Cardiac fibroblast (primary cell): ENCODE data around the gene BLACAT1.

Experiments used
- DNase-seq, 2 donors: peaks; one replicate each; pipeline versions ENCODE4 v3.0.0 to v3.0.0-alpha.2; 2010; ENCODE audit warnings: low read depth in 2 of 2
- H3K4me3 ChIP-seq, 2 donors: replicated peaks in 1 of 2; 1 replicate in 1 of 2; 2 replicates in 1 of 2; pipeline ENCODE4 v1.5.1; 2011; ENCODE audit warnings: low read depth in 2 of 2, low read length in 2 of 2, mild to moderate bottlenecking in 2 of 2, moderate library complexity in 1 of 2
- CTCF ChIP-seq: IDR thresholded peaks from one replicate; pipeline ENCODE4 v1.5.1; 2011; ENCODE audit warnings: low read depth, mild to moderate bottlenecking, low read length, inconsistent platforms

The BLACAT1 gene

GRCh38 chr1:205493241-205494085, 37.6 kb upstream of the BLACAT1 start:
- DNase-seq: peak; percentile 69 to 92
- no peak for TF ChIP-seq CTCF

DNA sequence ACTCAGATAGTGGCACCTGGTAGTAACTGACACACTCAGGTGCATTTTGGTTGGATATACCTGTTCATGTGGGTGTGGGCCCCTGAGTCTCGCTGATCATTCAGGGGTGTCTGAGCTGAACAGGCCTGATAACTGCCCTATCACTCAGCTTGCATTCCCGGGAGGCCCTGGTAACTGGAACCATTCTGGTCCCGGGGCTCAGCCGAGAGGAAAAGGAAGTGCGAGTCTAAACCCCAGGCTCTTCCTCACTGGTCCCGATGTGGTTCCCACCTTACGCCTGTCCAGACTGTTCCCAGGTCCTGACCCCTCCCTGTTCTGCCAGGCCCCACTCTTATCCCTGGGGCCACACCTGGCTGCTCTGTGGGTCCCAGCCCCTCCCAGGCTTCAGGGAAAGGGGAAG, 36.9 kb upstream of the BLACAT1 start:
- DNase-seq: no peak
- H3K4me3 ChIP-seq: no peak overlapping the region
- TF ChIP-seq CTCF: no peak

More at GRCh38 chr1:205493241-205494085, 37.6 kb upstream of the BLACAT1 start:
- H3K4me3 ChIP-seq: no peak overlapping the region

DNA sequence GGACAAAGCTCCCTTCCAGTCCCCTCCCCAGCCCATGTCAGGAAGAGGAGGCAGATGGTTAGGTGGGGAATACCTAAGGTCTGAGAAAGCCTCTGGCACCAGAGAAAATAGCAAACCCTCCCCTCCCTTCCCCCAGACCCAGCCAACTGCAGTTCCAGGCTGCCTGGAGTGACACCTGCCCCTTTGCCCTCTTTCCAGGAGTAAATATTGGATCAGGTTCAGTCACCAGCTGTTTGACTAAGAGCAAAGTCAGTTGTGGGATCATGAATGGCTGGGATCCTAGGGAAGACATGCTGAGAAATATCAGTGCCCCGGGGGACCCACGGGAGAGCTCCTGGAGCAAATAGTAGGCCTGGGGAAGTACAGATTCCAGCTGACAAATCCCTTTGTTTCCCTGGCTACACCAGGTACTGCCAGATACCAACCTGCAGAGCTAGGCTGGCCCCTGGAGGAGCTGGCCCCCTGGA, 36.4 kb upstream of the BLACAT1 start:
- TF ChIP-seq CTCF: no peak
- DNase-seq: no peak
- H3K4me3 ChIP-seq: no peak overlapping the region

DNA sequence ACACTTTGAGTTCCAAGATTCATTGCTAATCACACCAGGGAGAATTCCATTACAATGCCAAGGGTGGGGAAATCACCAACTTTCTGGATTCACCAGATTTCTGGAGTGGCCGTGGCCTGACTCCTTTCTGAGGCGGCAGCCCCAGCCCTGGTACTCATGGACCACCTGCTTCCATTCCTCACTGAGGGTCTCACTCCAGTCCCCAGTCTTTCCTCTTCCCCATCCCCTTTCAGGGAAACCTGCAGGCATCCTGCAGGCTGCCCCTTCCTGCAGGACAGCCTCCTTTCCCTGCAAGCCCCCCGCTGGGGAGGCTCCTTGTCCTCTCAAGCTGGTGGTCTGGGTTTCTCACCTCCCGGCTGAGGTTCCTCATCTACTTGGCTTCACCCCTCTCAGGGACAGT, 35.9 kb upstream of the BLACAT1 start:
- no peak overlapping the region for H3K4me3 ChIP-seq
- peak in 1 of 2 donors; percentile 31 for DNase-seq
- no peak for TF ChIP-seq CTCF

DNA sequence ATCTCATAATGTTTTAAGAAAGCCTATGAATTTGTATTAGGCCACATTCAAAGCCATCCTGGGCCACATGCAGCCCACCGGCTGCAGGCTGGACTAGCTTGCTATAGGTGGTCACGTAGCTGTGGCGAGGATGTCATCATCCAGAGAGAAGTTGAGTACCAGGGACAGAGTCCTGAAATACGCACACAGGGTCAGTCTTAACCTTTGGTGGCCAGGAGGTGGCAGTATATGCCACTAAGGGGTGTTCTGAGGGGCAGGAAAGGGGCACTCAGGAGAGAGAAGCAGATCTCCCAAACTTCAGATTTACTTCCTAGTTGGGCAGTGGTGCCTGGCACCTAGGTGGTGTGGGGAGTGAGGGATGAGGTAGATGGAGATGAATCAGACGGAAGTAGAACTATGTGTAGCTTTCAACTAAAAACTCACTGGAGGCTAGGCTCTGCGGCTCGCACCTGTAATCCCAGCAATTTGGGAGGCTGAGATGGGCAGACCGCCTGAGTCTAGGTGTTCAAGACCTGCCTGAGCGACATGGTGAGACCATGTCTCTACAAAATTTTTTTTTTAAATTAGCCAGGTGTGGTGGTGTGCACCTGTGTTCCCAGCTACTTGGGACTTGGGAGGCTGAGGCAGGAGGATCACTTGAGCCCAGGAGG, 32.4 kb upstream of the BLACAT1 start:
- TF ChIP-seq CTCF: peak; percentile 86
- DNase-seq: peak; percentile 70 to 79

DNA sequence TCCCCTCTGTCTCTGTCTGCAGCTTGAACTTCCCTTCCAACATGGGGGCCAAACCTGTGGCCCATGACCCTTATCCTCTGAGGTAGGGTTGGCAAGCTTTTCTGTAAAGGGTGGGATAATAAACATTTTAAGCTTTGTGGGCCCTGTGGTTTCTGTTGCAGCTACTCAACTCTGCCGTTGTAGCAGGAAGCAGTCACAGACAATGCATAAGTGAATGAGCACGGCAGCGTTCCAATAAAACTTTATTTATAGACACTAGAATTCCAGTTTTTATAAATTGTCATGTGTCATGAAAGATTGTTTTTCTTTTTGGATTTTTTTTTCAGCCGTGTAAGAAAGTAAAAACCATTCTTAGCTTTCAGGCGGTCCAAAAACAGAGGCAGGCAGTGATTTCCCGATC, 30.4 kb upstream of the BLACAT1 start:
- no peak for TF ChIP-seq CTCF
- no peak for DNase-seq
- H3K4me3 ChIP-seq: no peak overlapping the region

More for the DNA sequence above, 32.4 kb upstream of the BLACAT1 start:
- no peak overlapping the region for H3K4me3 ChIP-seq
